ENCODE results near the gene SNRPA. TPM values are rescaled to one million over a fixed set of nuclear protein-coding genes. Genes with fewer than 3 reads are reported as not detected.

SNRPA gene
- polyA plus RNA-seq, 1 of the 3 experiments (the other 2 are of a cell fraction), result 121 TPM

- 50% methylated on average over 4 of the region's 4 CpGs for WGBS (ENCODE audit: low lambda C conversion rate)
- POLR2A ChIA-PET, result no interaction called here
Observed at GRCh38 chr19:40813182-40813581, 62.2 kb downstream of the SNRPA start.

More at GRCh38 chr19:40813182-40813581, 62.2 kb downstream of the SNRPA start:
- Histone ChIP-seq H3K27ac (ENCODE audit: low read depth in 2 of 2, low read length in 1 of 2) (no peak overlapping the region), H4K20me1 (ENCODE audit: insufficient read depth) (peaks cover 23% of the 10 kb centered on the region), H3K4me2 (peak overlapping the region; percentile 33; the same call in 1 of the 2 replicates), H3K9ac (no peak overlapping the region), H3K36me3 (replicated peaks in 1 of 2; ENCODE audit: control insufficient read depth in 1 of 2, insufficient read depth in 2 of 2, low read length in 1 of 2) (peaks cover 9 to 15% of the 10 kb centered on the region in 2 experiments), H3K27me3 (ENCODE audit: insufficient read depth) (no peaks in the 10 kb centered on the region), H3K79me2 (ENCODE audit: insufficient read depth) (peaks cover 18% of the 10 kb centered on the region), H3K4me1 (ENCODE audit: control insufficient read depth in 1 of 2, insufficient read depth in 2 of 2, low read depth in 1 of 2, low read length in 1 of 2) (peaks cover 5 to 8% of the 10 kb centered on the region in 2 experiments; a peak in 2 of 4 replicates), H3K4me3 (ENCODE audit: low read depth in 2 of 2, low read length in 1 of 2) (no peak overlapping the region), H2AFZ (ENCODE audit: low read depth) (no peak overlapping the region), H3K9me2 (no peaks in the 10 kb centered on the region), H3K9me3 (no peaks in the 10 kb centered on the region), H3F3A (replicated peaks; ENCODE audit: insufficient read depth) (peaks cover 12% of the 10 kb centered on the region)
- CTCF ChIA-PET, result interaction anchor here (1.1 kb wide), 1 partner anchor 15 kb away, joined by 3 read pairs; the partner anchor contains the start of gene EGLN2
- TF ChIP-seq CHD2 (IDR thresholded peaks at IDR 0.05; ENCODE audit: low read length, partially characterized antibody) (no peak), USF2 (IDR thresholded peaks at IDR 0.05; ENCODE audit: borderline replicate concordance, low read depth, low read length) (no peak), FOSL2 (IDR thresholded peaks at IDR 0.05; ENCODE audit: borderline replicate concordance, low read depth) (no peak), TEAD4 (IDR thresholded peaks at IDR 0.05; ENCODE audit: borderline replicate concordance, insufficient read depth) (no peak), RAD21 (IDR thresholded peaks at IDR 0.05; ENCODE audit: low read length) (no peak), PBX3 (IDR thresholded peaks at IDR 0.05) (no peak), RFX5 (IDR thresholded peaks at IDR 0.05; ENCODE audit: low read length) (no peak), TAF1 (IDR thresholded peaks at IDR 0.05; ENCODE audit: borderline replicate concordance, low read depth, low read length) (no peak), NRF1 (IDR thresholded peaks at IDR 0.05; ENCODE audit: low read depth, low read length) (no peak), GABPA (IDR thresholded peaks at IDR 0.05; ENCODE audit: low read depth) (no peak), MAX (IDR thresholded peaks at IDR 0.05; ENCODE audit: low read depth) (no peak), ELF1 (IDR thresholded peaks at IDR 0.05) (no peak)
- DNase-seq, result no peak

Small RNA genes within 50 kb of the gene (small RNA-seq; reads per million reads assigned to genes)
- gene RNU6-195P, result 0 reads per million in 7 experiments

Other genes starting within 250 kb of the SNRPA start
- 49.1 and 62.7 TPM in 2 replicates for gene SHKBP1, start 174.3 kb upstream of the SNRPA start, polyA plus RNA-seq (2012; rRNA removed)
- gene LTBP4, start 149.8 kb upstream of the SNRPA start, polyA plus RNA-seq (2012; rRNA removed), result 15.9 and 24.8 TPM in 2 replicates
- 38.8 and 54.6 TPM in 2 replicates for gene NUMBL, start 60.6 kb upstream of the SNRPA start, polyA plus RNA-seq (2012; rRNA removed)
- gene COQ8B, start 34.3 kb upstream of the SNRPA start, polyA plus RNA-seq (2012; rRNA removed), result 41.9 and 43.8 TPM in 2 replicates
- 6.3 and 7.4 TPM in 2 replicates for gene ITPKC, start 34.1 kb upstream of the SNRPA start, polyA plus RNA-seq (2012; rRNA removed)
- 4.5 and 6.4 TPM in 2 replicates for gene ACTMAP, start 726 bp upstream of the SNRPA start, polyA plus RNA-seq (2012; rRNA removed)
- gene MIA, start 24.3 kb downstream of the SNRPA start, polyA plus RNA-seq (2012; rRNA removed), result 0.47 TPM in 1 of 2 replicates, not detected in the other
- 49.1 and 53.2 TPM in 2 replicates for gene RAB4B, start 27.0 kb downstream of the SNRPA start, polyA plus RNA-seq (2012; rRNA removed)
- 39.7 and 43.0 TPM in 2 replicates for gene EGLN2, start 48.0 kb downstream of the SNRPA start, polyA plus RNA-seq (2012; rRNA removed)
- gene CYP2A6, start 99.2 kb downstream of the SNRPA start, polyA plus RNA-seq (2012; rRNA removed), result not detected in 2 replicates
- gene CYP2A7, start 131.0 kb downstream of the SNRPA start, polyA plus RNA-seq (2012; rRNA removed), result not detected in 2 replicates
- not detected in 2 replicates for gene CYP2B6, start 240.1 kb downstream of the SNRPA start, polyA plus RNA-seq (2012; rRNA removed)